Measurements from ENCODE around the gene CRIP2. TPM values are rescaled to one million over a fixed set of nuclear protein-coding genes. Genes with fewer than 3 reads are reported as not detected.
A peak's percentile ranks its signal among the peaks of the same experiment; 100 is the strongest.

The CRIP2 gene
- total and polyA plus RNA-seq, 12 donors, result 5.9 to 193 (median 56.4) TPM

GRCh38 chr14:105480199-105480746 is 5.7 kb downstream of the CRIP2 start:
- Histone ChIP-seq H3K36me3 (replicated peaks in 1 of 2) (no peaks in the 10 kb centered on the region), H3K27ac (peak overlapping the region in 2 of 5 donors; percentile 91), H3K4me3 (no peak overlapping the region), H3K27me3 (no peaks in the 10 kb centered on the region), H3K4me1 (replicated peaks in 1 of 2) (peaks cover 13 to 41% of the 10 kb centered on the region in 2 donors), H3K9me3 (replicated peaks in 1 of 3) (no peaks in the 10 kb centered on the region)
- WGBS, 4 donors, result 47 to 57% (median 48%) methylated on average over 13 to 15 of the region's 15 CpGs
- TF ChIP-seq CTCF (IDR thresholded peaks at IDR 0.05), result no peak
- no peak for TF ChIP-seq POLR2A (IDR thresholded peaks at IDR 0.05)
- DNase-seq, result no peak
- intact Hi-C loops (cut with DNase I), result no loop called here

- TF ChIP-seq POLR2A (IDR thresholded peaks at IDR 0.05) (peak in 1 of 2 donors; percentile 7), CTCF (IDR thresholded peaks at IDR 0.05) (peak; percentile 97 to 100 (median 98))
- no peaks in the 10 kb centered on the region for H3K36me3 ChIP-seq (replicated peaks in 1 of 2)
- peak overlapping the region; percentile 9 to 91 (median 59) for H3K27ac ChIP-seq
- H3K27me3 ChIP-seq, result no peaks in the 10 kb centered on the region
- DNase-seq, result peak; percentile 79 to 96 (median 89)
- peak overlapping the region in 1 of 4 donors; percentile 17 for H3K4me3 ChIP-seq
- WGBS, 4 donors, result 0 to 1% (median 0%) methylated on average over 10 to 35 of the region's 35 CpGs
- no peaks in the 10 kb centered on the region for H3K9me3 ChIP-seq (replicated peaks in 1 of 3)
- intact Hi-C loops (cut with DNase I), result no loop called here
- H3K4me1 ChIP-seq (replicated peaks in 1 of 2), result peaks cover 13 to 40% of the 10 kb centered on the region in 2 donors
Measured at GRCh38 chr14:105480807-105481801, 6.5 kb downstream of the CRIP2 start.

GRCh38 chr14:105481886-105482457 is 7.4 kb downstream of the CRIP2 start:
- peak; percentile 90 to 98 (median 94) for DNase-seq
- TF ChIP-seq CTCF (IDR thresholded peaks at IDR 0.05) (peak in 2 of 6 experiments; percentile 18 to 20), POLR2A (IDR thresholded peaks at IDR 0.05) (no peak)
- 0 to 3% (median 2%) methylated on average over 13 to 18 of the region's 18 CpGs for WGBS, 4 donors
- Histone ChIP-seq H3K36me3 (replicated peaks in 1 of 2) (no peaks in the 10 kb centered on the region), H3K4me3 (peak overlapping the region in 1 of 4 donors; percentile 17), H3K9me3 (replicated peaks in 1 of 3) (no peaks in the 10 kb centered on the region), H3K27me3 (peaks cover 2% of the 10 kb centered on the region), H3K27ac (peak overlapping the region in 4 of 5 donors; percentile 58 to 91 (median 75)), H3K4me1 (replicated peaks in 1 of 2) (peaks cover 13 to 39% of the 10 kb centered on the region in 2 donors)
- intact Hi-C loops (cut with DNase I), result no loop called here
